NT2/D1 (cell line): Measurements from ENCODE around the gene TLE5.

Experiments
- YY1 ChIP-seq: IDR thresholded peaks from 2 replicates; pipeline ENCODE4 v1.6.1; 2011; ENCODE audit not compliant: insufficient read length, insufficient read depth
- ZNF274 ChIP-seq: IDR thresholded peaks from 2 replicates; pipeline ENCODE4 v1.6.1; 2011; ENCODE audit warnings: mild to moderate bottlenecking, low read depth, low read length

DNA sequence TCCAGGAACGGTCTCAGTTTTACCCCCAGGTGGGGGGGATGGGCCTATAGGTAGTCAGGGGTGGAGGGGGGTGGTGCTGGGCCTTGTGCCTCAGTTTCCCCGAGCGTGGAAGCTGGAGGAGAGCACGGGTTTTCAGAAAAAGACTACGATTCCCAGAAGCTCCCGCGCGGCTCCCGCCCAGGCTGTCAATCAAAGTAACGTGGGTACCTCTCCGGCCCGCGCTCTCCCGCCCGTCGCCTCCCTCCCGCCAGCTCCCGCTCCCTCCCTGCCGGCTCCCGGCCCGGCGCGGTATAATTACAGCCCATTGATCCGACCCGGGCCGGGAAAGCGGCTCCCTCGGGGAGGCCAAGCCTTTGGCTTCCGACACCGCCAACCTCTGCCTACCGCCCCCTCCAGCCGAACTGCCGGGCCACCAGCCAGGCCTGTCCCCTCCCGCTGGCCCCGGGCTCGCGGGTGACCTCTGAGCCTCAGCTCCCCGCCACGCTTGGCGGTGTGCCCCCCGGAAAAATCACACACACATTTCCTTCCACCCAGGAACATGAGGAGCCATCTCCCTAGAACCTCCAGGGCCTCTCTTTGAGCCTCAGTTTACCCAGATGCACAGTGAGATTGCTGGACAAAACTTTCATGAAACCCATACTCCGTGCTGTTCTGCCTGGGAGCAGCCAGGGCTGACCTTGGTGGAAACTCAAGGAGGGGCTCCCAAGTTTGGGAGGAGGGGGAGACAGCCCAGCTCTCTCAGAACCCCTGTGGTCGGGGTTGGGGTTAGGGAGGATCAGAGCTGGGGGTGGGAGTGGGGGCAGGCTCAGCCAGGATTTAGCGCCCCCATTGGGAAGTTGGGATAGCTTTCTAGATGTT, 25.9 kb downstream of the TLE5 start:
- TF ChIP-seq YY1, result no peak
- no peak for TF ChIP-seq ZNF274
